Activated CD8-positive, alpha-beta memory T cell treated with anti-CD3 and anti-CD28 coated beads, Interleukin-2, amount 50 U/mL, for 4 hours (primary cell): ENCODE data around the gene MMADHC.

ENCODE experiments used
- DNase-seq: peaks from one replicate; pipeline ENCODE4 v3.0.0-alpha.2; 2020

MMADHC gene

GRCh38 chr2:149587220-149587949 lies at the start of gene MMADHC:
Gene MMADHC, minus strand, starts transcription at chr2:149587775. Its CDS starts 678 bp downstream, at chr2:149587097.
- peak; percentile 90 for DNase-seq

- DNase-seq: no peak
Observed at GRCh38 chr2:149634103-149634502, 46.5 kb upstream of the MMADHC start.

- no peak for DNase-seq
Observed at GRCh38 chr2:149630445-149630844, 42.9 kb upstream of the MMADHC start.

GRCh38 chr2:149629026-149629425 lies 41.5 kb upstream of the MMADHC start:
- no peak for DNase-seq

- no peak for DNase-seq
Observed at GRCh38 chr2:149627111-149627801, 39.7 kb upstream of the MMADHC start.

- DNase-seq: no peak
Observed at GRCh38 chr2:149625671-149626070, 38.1 kb upstream of the MMADHC start.

GRCh38 chr2:149625271-149625670 lies 37.7 kb upstream of the MMADHC start:
- DNase-seq: no peak

GRCh38 chr2:149622343-149622742 lies 34.8 kb upstream of the MMADHC start:
- no peak for DNase-seq

GRCh38 chr2:149617476-149617875 lies 29.9 kb upstream of the MMADHC start:
- no peak for DNase-seq

GRCh38 chr2:149616681-149617456 lies 29.3 kb upstream of the MMADHC start:
- DNase-seq: no peak

- DNase-seq: no peak
Observed at GRCh38 chr2:149613704-149614103, 26.1 kb upstream of the MMADHC start.

- DNase-seq: no peak
Observed at GRCh38 chr2:149612122-149612521, 24.5 kb upstream of the MMADHC start.

- no peak for DNase-seq
Observed at GRCh38 chr2:149611100-149611820, 23.7 kb upstream of the MMADHC start.

GRCh38 chr2:149606251-149606811 lies 18.8 kb upstream of the MMADHC start:
- no peak for DNase-seq

GRCh38 chr2:149603248-149603647 lies 15.7 kb upstream of the MMADHC start:
- no peak for DNase-seq

- no peak for DNase-seq
Observed at GRCh38 chr2:149601141-149601796, 13.7 kb upstream of the MMADHC start.

- peak; percentile 32 for DNase-seq
Observed at GRCh38 chr2:149597668-149598326, 10.2 kb upstream of the MMADHC start.

GRCh38 chr2:149597050-149597667 lies 9.6 kb upstream of the MMADHC start:
- no peak for DNase-seq

GRCh38 chr2:149596471-149596870 lies 8.9 kb upstream of the MMADHC start:
- DNase-seq: no peak

- DNase-seq: no peak
Observed at GRCh38 chr2:149595056-149595963, 7.7 kb upstream of the MMADHC start.
